Loucy (cell line): ENCODE measurements around the gene NREP.

Source experiments
- H2AFZ ChIP-seq: fragments of 200-600 bp; sonication (generic); 2 replicates; pipeline ENCODE4 v1.6.0; 2016; ENCODE audit warnings: antibody characterized with exemption, mild to moderate bottlenecking, low read length, moderate library complexity
- H3F3A ChIP-seq: fragments of 200-600 bp; 2 replicates; pipeline ENCODE4 v1.6.0; 2016; ENCODE audit warnings: antibody characterized with exemption, low read depth, mild to moderate bottlenecking
- H3K27me3 ChIP-seq: fragments of 200-600 bp; sonication (generic); 2 replicates; pipeline ENCODE4 v1.6.1; 2014; ENCODE audit warnings: low read length, mild to moderate bottlenecking; ENCODE audit not compliant: insufficient read depth, poor library complexity, severe bottlenecking
- H3K36me3 ChIP-seq: fragments of 200-600 bp; sonication (generic); 2 replicates; pipeline ENCODE4 v1.6.1; 2016; ENCODE audit warnings: low read length; ENCODE audit not compliant: insufficient read depth
- H3K4me1 ChIP-seq: fragments of 200-600 bp; sonication (generic); 2 replicates; pipeline ENCODE4 v1.5.1; 2014; ENCODE audit warnings: low read length, mild to moderate bottlenecking; ENCODE audit not compliant: insufficient read depth, poor library complexity, severe bottlenecking
- H3K4me2 ChIP-seq: fragments of 200-600 bp; sonication (generic); 2 replicates; pipeline ENCODE4 v1.6.0; 2014; ENCODE audit warnings: antibody characterized with exemption, low read length, low read depth, mild to moderate bottlenecking; ENCODE audit not compliant: poor library complexity, severe bottlenecking
- H3K4me3 ChIP-seq: fragments of 200-600 bp; sonication (generic); 2 replicates; pipeline ENCODE4 v1.5.1; 2014; ENCODE audit warnings: low read length, mild to moderate bottlenecking, mixed read lengths; ENCODE audit not compliant: poor library complexity, severe bottlenecking
- H3K79me2 ChIP-seq: fragments of 200-600 bp; sonication (generic); 2 replicates; pipeline ENCODE4 v1.6.1; 2014; ENCODE audit warnings: low read length; ENCODE audit not compliant: insufficient read depth
- H3K9ac ChIP-seq: fragments of 200-600 bp; sonication (generic); 2 replicates; pipeline ENCODE4 v1.6.0; 2014; ENCODE audit warnings: mild to moderate bottlenecking, low read depth, low read length, moderate library complexity; ENCODE audit not compliant: poor library complexity, severe bottlenecking
- H3K9me2 ChIP-seq: fragments of 200-600 bp; sonication (generic); replicated peaks from 2 replicates; pipeline ENCODE4 v1.6.1; 2016; ENCODE audit warnings: low read depth, low read length, mixed read lengths
- H3K9me3 ChIP-seq: fragments of 200-600 bp; sonication (generic); 2 replicates; pipeline ENCODE4 v1.6.1; 2014; ENCODE audit warnings: mild to moderate bottlenecking, antibody characterized with exemption, low read length, low read depth; ENCODE audit not compliant: insufficient read depth
- H4K20me1 ChIP-seq: fragments of 200-600 bp; sonication (generic); 2 replicates; pipeline ENCODE4 v1.6.0; 2014; ENCODE audit warnings: antibody characterized with exemption, low read length, mild to moderate bottlenecking; ENCODE audit not compliant: insufficient read depth, poor library complexity, severe bottlenecking
- EZH2phosphoT487 ChIP-seq: fragments of 200-600 bp; IDR thresholded peaks from 2 replicates; pipeline ENCODE4 v1.6.1; 2018; ENCODE audit warnings: antibody characterized with exemption, mild to moderate bottlenecking, moderate library complexity, borderline replicate concordance
- TF ChIP-seq, protein P1 (sequence below): fragments of 200-600 bp; sonication (generic); conservative IDR thresholded peaks from 2 replicates; pipeline ENCODE4 v1.5.1; 2014; ENCODE audit warnings: mild to moderate bottlenecking, antibody characterized with exemption, low read length

Gene NREP

DNA sequence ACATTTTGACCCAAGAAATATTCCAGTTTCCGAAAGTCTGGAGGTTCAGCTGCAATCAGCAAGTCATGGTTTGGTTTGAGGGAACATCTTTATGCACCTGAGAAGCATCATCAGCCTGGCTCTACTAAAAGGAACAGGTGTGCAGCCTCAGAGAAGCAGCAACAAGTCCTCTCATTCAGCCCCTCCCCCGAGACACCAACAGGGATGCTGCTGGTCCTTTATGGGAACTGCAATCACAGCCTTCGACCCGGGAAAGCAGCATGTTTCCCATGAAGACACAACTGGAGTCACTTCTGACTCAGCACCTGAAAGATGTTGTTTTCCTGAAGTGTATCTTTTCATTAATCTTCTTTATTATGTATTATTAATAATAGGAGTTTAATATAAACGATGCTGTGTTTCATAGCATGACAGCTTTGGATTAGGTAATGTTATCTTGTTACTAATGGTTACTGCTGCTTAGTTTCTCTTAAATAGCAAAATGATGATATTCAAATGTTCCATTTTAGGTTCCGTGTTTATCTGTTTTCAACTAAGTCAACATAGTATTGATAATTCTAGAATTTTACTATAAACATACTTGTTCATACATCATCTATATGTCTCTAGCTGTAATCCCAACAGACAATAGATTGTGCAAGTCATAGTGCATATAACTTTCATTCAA, 15.6 kb upstream of the NREP start:
- Histone ChIP-seq H3K4me1 (peaks cover 57% of the 10 kb centered on the region), H2AFZ (no peak overlapping the region), H3K79me2 (no peaks in the 10 kb centered on the region), H3K4me2 (no peak overlapping the region), H3K9me2 (no peaks in the 10 kb centered on the region), H3F3A (peaks cover 12% of the 10 kb centered on the region), H4K20me1 (no peaks in the 10 kb centered on the region), H3K9me3 (no peaks in the 10 kb centered on the region), H3K27me3 (no peaks in the 10 kb centered on the region), H3K9ac (no peak overlapping the region), H3K4me3 (no peak overlapping the region), H3K36me3 (no peaks in the 10 kb centered on the region)
- no peak for TF ChIP-seq EZH2phosphoT487
- TF ChIP-seq, protein P1, sequence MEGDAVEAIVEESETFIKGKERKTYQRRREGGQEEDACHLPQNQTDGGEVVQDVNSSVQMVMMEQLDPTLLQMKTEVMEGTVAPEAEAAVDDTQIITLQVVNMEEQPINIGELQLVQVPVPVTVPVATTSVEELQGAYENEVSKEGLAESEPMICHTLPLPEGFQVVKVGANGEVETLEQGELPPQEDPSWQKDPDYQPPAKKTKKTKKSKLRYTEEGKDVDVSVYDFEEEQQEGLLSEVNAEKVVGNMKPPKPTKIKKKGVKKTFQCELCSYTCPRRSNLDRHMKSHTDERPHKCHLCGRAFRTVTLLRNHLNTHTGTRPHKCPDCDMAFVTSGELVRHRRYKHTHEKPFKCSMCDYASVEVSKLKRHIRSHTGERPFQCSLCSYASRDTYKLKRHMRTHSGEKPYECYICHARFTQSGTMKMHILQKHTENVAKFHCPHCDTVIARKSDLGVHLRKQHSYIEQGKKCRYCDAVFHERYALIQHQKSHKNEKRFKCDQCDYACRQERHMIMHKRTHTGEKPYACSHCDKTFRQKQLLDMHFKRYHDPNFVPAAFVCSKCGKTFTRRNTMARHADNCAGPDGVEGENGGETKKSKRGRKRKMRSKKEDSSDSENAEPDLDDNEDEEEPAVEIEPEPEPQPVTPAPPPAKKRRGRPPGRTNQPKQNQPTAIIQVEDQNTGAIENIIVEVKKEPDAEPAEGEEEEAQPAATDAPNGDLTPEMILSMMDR = no peak

DNA sequence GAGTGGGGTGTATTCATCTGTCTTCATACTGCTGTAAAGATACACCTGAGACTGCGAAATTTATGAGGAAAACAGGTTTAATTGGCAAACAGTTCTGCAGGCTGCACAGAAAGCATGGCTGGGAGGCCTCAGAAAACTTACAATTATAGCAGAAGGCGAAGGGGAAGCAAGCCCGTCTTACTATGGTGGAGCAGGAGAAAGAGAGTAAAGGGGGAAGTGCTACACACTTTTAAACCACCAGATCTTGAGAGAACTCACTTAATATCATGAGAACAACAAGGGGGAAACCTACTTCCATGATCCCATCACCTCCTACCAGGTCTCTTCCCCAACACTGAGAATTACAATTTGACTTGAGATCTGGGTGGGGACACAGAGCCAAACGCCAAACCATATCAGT, 12.5 kb upstream of the NREP start:
- Histone ChIP-seq H3K4me2 (no peak overlapping the region), H3F3A (no peaks in the 10 kb centered on the region; the same call in 1 of the 2 replicates), H4K20me1 (no peaks in the 10 kb centered on the region), H3K79me2 (no peaks in the 10 kb centered on the region), H3K4me3 (no peak overlapping the region), H3K9ac (no peak overlapping the region), H3K4me1 (peaks cover 35% of the 10 kb centered on the region), H2AFZ (no peak overlapping the region), H3K27me3 (no peaks in the 10 kb centered on the region), H3K36me3 (no peaks in the 10 kb centered on the region), H3K9me3 (no peaks in the 10 kb centered on the region), H3K9me2 (no peaks in the 10 kb centered on the region)
- TF ChIP-seq EZH2phosphoT487 = no peak
- TF ChIP-seq, protein P1 = no peak

DNA sequence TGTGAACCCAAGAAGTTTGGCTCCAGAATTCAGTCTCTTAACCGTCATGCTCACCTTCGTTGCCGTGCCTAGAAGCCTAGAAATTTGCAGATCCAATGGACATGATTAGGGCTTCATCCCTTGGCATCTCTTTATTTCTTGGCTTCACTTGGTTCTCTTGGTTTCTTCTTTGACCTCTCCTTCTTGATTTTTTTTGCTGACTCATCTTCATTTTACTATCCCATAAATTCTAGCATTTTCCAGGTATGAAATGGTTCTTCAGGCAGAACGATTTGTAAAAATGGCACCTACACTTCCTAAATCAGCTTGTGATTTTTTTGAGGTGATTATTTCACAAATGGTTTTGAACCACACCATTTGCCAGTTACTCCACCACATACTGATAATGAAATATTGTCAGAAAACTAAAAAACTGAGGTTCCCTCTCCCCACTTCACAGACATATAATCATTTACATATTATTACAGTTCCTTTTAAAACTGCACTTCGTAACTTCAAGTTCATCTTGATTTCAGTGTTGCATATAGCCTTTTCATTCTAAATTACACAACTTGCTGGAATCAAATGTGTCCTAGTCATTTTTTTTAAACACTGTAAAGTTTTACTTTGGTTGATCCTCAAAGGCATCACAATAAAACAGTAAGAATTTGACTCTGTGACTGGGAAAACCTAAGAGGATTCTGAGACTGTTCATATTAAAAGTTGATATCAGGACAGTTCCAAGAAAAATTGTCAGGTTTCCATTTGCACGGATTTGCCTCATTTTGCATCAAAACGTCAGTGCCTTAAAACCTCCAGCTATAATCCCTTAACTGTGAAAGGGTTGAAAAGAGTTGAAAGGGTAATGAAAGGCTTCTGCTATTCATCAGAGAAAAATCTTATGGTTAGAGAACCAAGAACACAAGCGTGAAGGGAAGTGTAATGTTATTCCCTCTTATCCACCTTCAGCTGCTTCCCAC, 8.9 kb upstream of the NREP start:
- H3K9ac ChIP-seq = no peak overlapping the region
- H3K36me3 ChIP-seq = no peaks in the 10 kb centered on the region
- H3K4me1 ChIP-seq = peaks cover 26% of the 10 kb centered on the region
- H2AFZ ChIP-seq = no peak overlapping the region
- no peaks in the 10 kb centered on the region for H4K20me1 ChIP-seq
- H3K9me2 ChIP-seq = no peaks in the 10 kb centered on the region
- no peaks in the 10 kb centered on the region for H3K27me3 ChIP-seq
- no peak overlapping the region for H3K4me2 ChIP-seq
- H3K9me3 ChIP-seq = no peaks in the 10 kb centered on the region
- no peak overlapping the region for H3K4me3 ChIP-seq
- no peaks in the 10 kb centered on the region for H3K79me2 ChIP-seq
- no peaks in the 10 kb centered on the region for H3F3A ChIP-seq
- TF ChIP-seq EZH2phosphoT487 = no peak
